SK-N-SH (cell line): ENCODE measurements around the gene VGF.

Experiments
- CTCF ChIP-seq: fragments of 200-600 bp; sonication (generic); IDR thresholded peaks from 2 replicates; pipeline ENCODE4 v1.6.1; 2017; ENCODE audit warnings: antibody characterized with exemption, mild to moderate bottlenecking, moderate library complexity
- NFIC ChIP-seq: IDR thresholded peaks from 2 replicates; pipeline ENCODE4 v1.4.0; 2012; ENCODE audit warnings: borderline replicate concordance
- PBX3 ChIP-seq: IDR thresholded peaks from 2 replicates; pipeline ENCODE4; 2012
- POLR2AphosphoS5 ChIP-seq: IDR thresholded peaks from 2 replicates; pipeline ENCODE4 v1.6.1; 2012; ENCODE audit warnings: low read depth, low read length
- SMC3 ChIP-seq: IDR thresholded peaks from 2 replicates; pipeline ENCODE4 v1.6.1; 2012; ENCODE audit warnings: low read depth, low read length, improper control_type of control experiment
- TCF12 ChIP-seq: IDR thresholded peaks from 2 replicates; pipeline ENCODE4 v1.4.0; 2012
- USF1 ChIP-seq: IDR thresholded peaks from 2 replicates; pipeline ENCODE4 v1.4.0; 2012; ENCODE audit warnings: low read depth, borderline replicate concordance
- YY1 ChIP-seq: IDR thresholded peaks from 2 replicates; pipeline ENCODE4 v1.4.0; 2012; ENCODE audit warnings: low read depth, mild to moderate bottlenecking

- TF ChIP-seq POLR2AphosphoS5 (no peak), NFIC (no peak), CTCF (no peak), PBX3 (0 out of 2 replicates have a peak, but pooled peaks have one; percentile 18), TCF12 (no peak), YY1 (no peak), SMC3 (no peak), USF1 (no peak)
Observed at GRCh38 chr7:101119876-101120275, 45.5 kb downstream of the VGF start.
